HepG2 (cell line): ENCODE measurements around the gene PRR33. TPM values are rescaled to one million over a fixed set of nuclear protein-coding genes. Genes with fewer than 3 reads are reported as not detected.

Source experiments
- ATAC-seq: fragments of 200-7000 bp; cut with Tn5 transposase; 3 replicates; pipeline ENCODE4 v1.9.1; 2020; ENCODE audit warnings: mild to moderate bottlenecking, moderate library complexity
- BruUV-seq: library from RNA; stranded (reverse); fragments of 400-500 nt; replicated peaks from 2 replicates; lab custom pipeline; 2021; lab: Mats Ljungman, UMichigan
- CTCF ChIA-PET: fragments of 300-600 bp; formaldehyde crosslinking; extraction: SDS; loops from one replicate; lab custom pipeline; 2021; ENCODE audit warnings: low total read pairs, inconsistent platforms, low intra/inter-chr PET ratio; lab: Yijun Ruan, JAX
- POLR2A ChIA-PET: fragments of 350-600 bp; sonication (Branson Sonifier 250); formaldehyde crosslinking; loops from one replicate; lab custom pipeline; 2020; ENCODE audit warnings: antibody characterized with exemption, inconsistent platforms; lab: Yijun Ruan, JAX
- DNase-seq: peaks from one replicate; pipeline ENCODE4 v3.0.0-alpha.2; 2015; ENCODE audit warnings: low spot score
- FAIRE-seq: peaks from 3 replicates; lab custom pipeline; 2011; peaks lifted over from hg19 to GRCh38; lab: Jason Lieb, UNC
- H2AFZ ChIP-seq: one replicate; pipeline ENCODE4 v1.6.1; 2011; ENCODE audit warnings: low read length, inconsistent platforms
- H3K27ac ChIP-seq: fragments of 300-600 bp; 3 replicates; pipeline ENCODE4 v1.8.0; 2011; ENCODE audit warnings: mixed run types, mild to moderate bottlenecking, mixed read lengths, low read length, inconsistent platforms; ENCODE audit not compliant: insufficient read depth; ENCODE audit errors: extremely low read length
- H3K27me3 ChIP-seq, 2 experiments: fragments of 200-600 bp in 1 of 2; 2 replicates in 1 of 2; 3 replicates in 1 of 2; pipeline versions ENCODE4 v1.6.0 to v1.8.0; 2011; ENCODE audit warnings: low read length in 2 of 2, mild to moderate bottlenecking in 2 of 2, moderate library complexity in 2 of 2, inconsistent platforms in 1 of 2; ENCODE audit not compliant: insufficient read depth in 2 of 2, control insufficient read depth in 1 of 2
- H3K36me3 ChIP-seq, 2 experiments: fragments of 200-600 bp in 1 of 2; replicated peaks in 1 of 2; 2 replicates in 1 of 2; 3 replicates in 1 of 2; pipeline versions ENCODE4 v1.5.1 to v1.8.0; 2011; ENCODE audit warnings: low read length in 2 of 2, inconsistent platforms in 1 of 2; ENCODE audit not compliant: insufficient read depth in 2 of 2, control insufficient read depth in 1 of 2
- H3K4me1 ChIP-seq: 2 replicates; pipeline ENCODE4 v1.5.1; 2012; ENCODE audit warnings: low read length, inconsistent platforms; ENCODE audit not compliant: insufficient read depth
- H3K4me2 ChIP-seq: 2 replicates; pipeline ENCODE4 v1.6.0; 2011; ENCODE audit warnings: low read depth, low read length, inconsistent platforms
- H3K4me3 ChIP-seq, 3 experiments: fragments of 200-600 bp in 1 of 3; sonication (generic), shearing (Covaris generic) in 1 of 3; replicated peaks in 1 of 3; 2 replicates each; pipeline ENCODE4 v1.5.1; 2011 to 2016; ENCODE audit warnings: low read length in 3 of 3, inconsistent platforms in 2 of 3, low read depth in 2 of 3, mild to moderate bottlenecking in 2 of 3, control low read depth in 1 of 3, mixed read lengths in 1 of 3; ENCODE audit not compliant: insufficient read depth in 1 of 3
- H3K79me2 ChIP-seq: one replicate; pipeline ENCODE4 v1.6.1; 2011; ENCODE audit warnings: low read length, inconsistent platforms; ENCODE audit not compliant: insufficient read depth
- H3K9ac ChIP-seq: 2 replicates; pipeline ENCODE4 v1.6.0; 2011; ENCODE audit warnings: mild to moderate bottlenecking, low read depth, low read length, inconsistent platforms; ENCODE audit not compliant: insufficient read depth
- H3K9me3 ChIP-seq: 2 replicates; pipeline ENCODE4 v1.5.1; 2012; ENCODE audit warnings: mild to moderate bottlenecking, low read length
- H4K20me1 ChIP-seq: 2 replicates; pipeline ENCODE4 v1.6.0; 2011; ENCODE audit warnings: inconsistent platforms, mild to moderate bottlenecking, low read length, moderate library complexity; ENCODE audit not compliant: insufficient read depth
- HNRNPL ChIP-seq: fragments of 200-400 bp; formaldehyde crosslinking; IDR thresholded peaks from 2 replicates; pipeline ENCODE4 v1.6.1; 2017; ENCODE audit warnings: mild to moderate bottlenecking, low read depth, low read length
- JDP2 ChIP-seq: sonication (generic); formaldehyde crosslinking; IDR thresholded peaks from 2 replicates; pipeline ENCODE4 v1.8.1; 2022; ENCODE audit warnings: missing genetic modification reagents, borderline replicate concordance
- KLF9 ChIP-seq: IDR thresholded peaks from 2 replicates; pipeline ENCODE4 v1.6.1; 2016; ENCODE audit warnings: low read depth
- MED1 ChIP-seq: sonication (generic); formaldehyde crosslinking; IDR thresholded peaks from 2 replicates; pipeline ENCODE4 v1.4.0; 2020; ENCODE audit warnings: missing genetic modification reagents
- MEF2D ChIP-seq: sonication (generic); formaldehyde crosslinking; IDR thresholded peaks from 2 replicates; pipeline ENCODE4 v1.5.1; 2020; ENCODE audit warnings: mild to moderate bottlenecking, missing genetic modification reagents
- MXI1 ChIP-seq: IDR thresholded peaks from 3 replicates; pipeline ENCODE4 v1.6.1; 2012; ENCODE audit warnings: low read depth, low read length, inconsistent platforms, borderline replicate concordance
- NFRKB ChIP-seq: fragments of 450-650 bp; IDR thresholded peaks from 2 replicates; pipeline ENCODE4 v1.6.1; 2017
- RAD51 ChIP-seq: fragments of 450-650 bp; IDR thresholded peaks from 2 replicates; pipeline ENCODE4 v1.6.1; 2016; ENCODE audit warnings: borderline replicate concordance
- ZFP82 ChIP-seq: sonication (generic); formaldehyde crosslinking; IDR thresholded peaks from 2 replicates; pipeline ENCODE4 v1.5.1; 2020; ENCODE audit warnings: mild to moderate bottlenecking, missing genetic modification reagents, borderline replicate concordance
- ZNF263 ChIP-seq: sonication (generic); formaldehyde crosslinking; IDR thresholded peaks from 2 replicates; pipeline ENCODE4 v1.4.0; 2020; ENCODE audit warnings: missing genetic modification reagents
- ZNF430 ChIP-seq: sonication (generic); formaldehyde crosslinking; IDR thresholded peaks from 2 replicates; pipeline ENCODE4 v1.9.0; 2021; ENCODE audit warnings: mild to moderate bottlenecking, missing genetic modification reagents
- ZSCAN12 ChIP-seq: sonication (generic); formaldehyde crosslinking; IDR thresholded peaks from 2 replicates; pipeline ENCODE4 v1.9.0; 2021; ENCODE audit warnings: mild to moderate bottlenecking, missing genetic modification reagents
- ZZZ3 ChIP-seq: sonication (generic); formaldehyde crosslinking; IDR thresholded peaks from 2 replicates; pipeline ENCODE4 v1.4.0; 2020; ENCODE audit warnings: missing genetic modification reagents, mild to moderate bottlenecking, borderline replicate concordance
- WGBS: methylation state at CpG from one replicate; pipeline ENCODE4 v1.1.6; 2017; ENCODE audit warnings: low lambda C conversion rate; 5-methylcytosine and 5-hydroxymethylcytosine counted together
- in situ Hi-C: cut with HindIII; loops from 2 replicates; pipeline ENCODE4 v1.10.0; 2017; ENCODE audit warnings: low pct_unique_long_range_greater_than_20kb; ENCODE audit not compliant: extremely low pct_ligation_motif_present
- intact Hi-C: fragments of 100-400 bp; cut with micrococcal nuclease; formaldehyde crosslinking; loops from one replicate; pipeline ENCODE4 v1.10.0; 2022; ENCODE audit not compliant: unreplicated experiment
- polyA plus RNA-seq, 8 experiments: library from polyadenylated mRNA; depleted of rRNA in 3 of 8; stranded (reverse) in 7 of 8; unstranded in 1 of 8; fragments of >200 nt; fragmentation: Illumina TruSeq in 4 of 8; extraction: Trizol in 4 of 8; gene quantifications; 2 replicates each; pipeline versions ENCODE4 v1.2.1 to v1.2.3, GENCODE V29; 2011 to 2016; ENCODE audit warnings: low read depth in 4 of 8, missing spikeins in 1 of 8, mixed read lengths in 1 of 8; ENCODE audit not compliant: insufficient read depth in 1 of 8
- total RNA-seq, 5 experiments: library from RNA; depleted of rRNA; stranded (reverse); fragments of >200 nt; fragmentation: Illumina TruSeq; extraction: Trizol; gene quantifications; 2 replicates each; pipeline ENCODE4 v1.2.3, GENCODE V29; 2016; ENCODE audit warnings: low read depth in 1 of 5
- TF ChIP-seq, protein P1 (sequence below): sonication (generic); formaldehyde crosslinking; IDR thresholded peaks from 2 replicates; pipeline ENCODE4 v1.8.0; 2022; ENCODE audit warnings: missing genetic modification reagents, mild to moderate bottlenecking, borderline replicate concordance
- TF ChIP-seq, protein P2 (sequence below): sonication (generic); formaldehyde crosslinking; IDR thresholded peaks from 2 replicates; pipeline ENCODE4 v1.8.1; 2023; ENCODE audit warnings: missing genetic modification reagents, inconsistent platforms, borderline replicate concordance
- TF ChIP-seq, protein P3 (sequence below): sonication (generic); formaldehyde crosslinking; IDR thresholded peaks from 2 replicates; pipeline ENCODE4 v1.8.1; 2023; ENCODE audit warnings: missing genetic modification reagents, mild to moderate bottlenecking, borderline replicate concordance

The PRR33 gene
- total and polyA plus RNA-seq, 2 of the 13 experiments (the other 11 are each of a cell fraction or from before 2014, with no cell fraction given) = not detected

- BruUV-seq = no TSS peak
- Histone ChIP-seq H3K36me3 (no peaks in the 10 kb centered on the region), H3K79me2 (no peaks in the 10 kb centered on the region), H3K4me3 (no peak overlapping the region), H2AFZ (no peak overlapping the region), H3K27me3 (peaks cover 25 to 65% of the 10 kb centered on the region in 2 experiments), H3K4me2 (no peak overlapping the region), H3K4me1 (no peaks in the 10 kb centered on the region), H4K20me1 (no peaks in the 10 kb centered on the region), H3K9me3 (no peaks in the 10 kb centered on the region), H3K27ac (no peak overlapping the region), H3K9ac (no peak overlapping the region)
- FAIRE-seq = no peak
- WGBS = 48% methylated on average over 21 of the region's 25 CpGs
- ChIA-PET POLR2A (no interaction called here), CTCF (no interaction called here)
- in situ Hi-C loops = no loop called here
- no peak for TF ChIP-seq KLF9 (CRISPR knock-in tag)
- TF ChIP-seq NFRKB = no peak
- TF ChIP-seq ZZZ3 (CRISPR knock-in tag) = no peak
- no peak for TF ChIP-seq ZFP82 (CRISPR knock-in tag)
- no peak for TF ChIP-seq JDP2
- TF ChIP-seq MXI1 = no peak
- TF ChIP-seq, protein P1, sequence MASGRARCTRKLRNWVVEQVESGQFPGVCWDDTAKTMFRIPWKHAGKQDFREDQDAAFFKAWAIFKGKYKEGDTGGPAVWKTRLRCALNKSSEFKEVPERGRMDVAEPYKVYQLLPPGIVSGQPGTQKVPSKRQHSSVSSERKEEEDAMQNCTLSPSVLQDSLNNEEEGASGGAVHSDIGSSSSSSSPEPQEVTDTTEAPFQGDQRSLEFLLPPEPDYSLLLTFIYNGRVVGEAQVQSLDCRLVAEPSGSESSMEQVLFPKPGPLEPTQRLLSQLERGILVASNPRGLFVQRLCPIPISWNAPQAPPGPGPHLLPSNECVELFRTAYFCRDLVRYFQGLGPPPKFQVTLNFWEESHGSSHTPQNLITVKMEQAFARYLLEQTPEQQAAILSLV (CRISPR knock-in tag) = no peak
- TF ChIP-seq ZNF263 (CRISPR knock-in tag) = no peak
- no peak for TF ChIP-seq HNRNPL
- no peak for TF ChIP-seq ZSCAN12 (CRISPR knock-in tag)
- TF ChIP-seq MED1 (CRISPR knock-in tag) = no peak
- TF ChIP-seq, protein P2, sequence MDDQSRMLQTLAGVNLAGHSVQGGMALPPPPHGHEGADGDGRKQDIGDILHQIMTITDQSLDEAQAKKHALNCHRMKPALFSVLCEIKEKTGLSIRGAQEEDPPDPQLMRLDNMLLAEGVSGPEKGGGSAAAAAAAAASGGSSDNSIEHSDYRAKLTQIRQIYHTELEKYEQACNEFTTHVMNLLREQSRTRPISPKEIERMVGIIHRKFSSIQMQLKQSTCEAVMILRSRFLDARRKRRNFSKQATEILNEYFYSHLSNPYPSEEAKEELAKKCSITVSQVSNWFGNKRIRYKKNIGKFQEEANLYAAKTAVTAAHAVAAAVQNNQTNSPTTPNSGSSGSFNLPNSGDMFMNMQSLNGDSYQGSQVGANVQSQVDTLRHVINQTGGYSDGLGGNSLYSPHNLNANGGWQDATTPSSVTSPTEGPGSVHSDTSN (CRISPR knock-in tag) = no peak
- TF ChIP-seq ZNF430 (CRISPR knock-in tag) = no peak
- TF ChIP-seq MEF2D (CRISPR knock-in tag) = no peak
- no peak for TF ChIP-seq RAD51
- TF ChIP-seq, protein P3, sequence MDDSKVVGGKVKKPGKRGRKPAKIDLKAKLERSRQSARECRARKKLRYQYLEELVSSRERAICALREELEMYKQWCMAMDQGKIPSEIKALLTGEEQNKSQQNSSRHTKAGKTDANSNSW (CRISPR knock-in tag) = no peak
- DNase-seq = no peak
- intact Hi-C loops = no loop called here
- ATAC-seq = no peak
These were observed 28.6 kb upstream of the PRR33 start for GRCh38 chr11:1920128-1920908.
